BE2C (cell line): Measurements from ENCODE around the gene GSG1L.

Experiments
- DNase-seq: peaks from one replicate; pipeline ENCODE4 v3.0.0-alpha.2; 2020
- H3K27me3 ChIP-seq: fragments of 250-450 bp; sonication (Bioruptor Pico); 2 replicates; pipeline ENCODE4 v1.5.1; 2020; ENCODE audit warnings: mild to moderate bottlenecking
- H3K36me3 ChIP-seq: fragments of 250-450 bp; sonication (Bioruptor Pico); 2 replicates; pipeline ENCODE4 v1.5.1; 2020; ENCODE audit warnings: mild to moderate bottlenecking
- H3K4me1 ChIP-seq: fragments of 250-450 bp; sonication (Bioruptor Pico); 2 replicates; pipeline ENCODE4 v1.5.1; 2020
- H3K4me3 ChIP-seq: 2 replicates; pipeline ENCODE4 v1.5.1; 2011; ENCODE audit warnings: low read depth, low read length
- H3K9me3 ChIP-seq: fragments of 250-450 bp; sonication (Bioruptor Pico); 2 replicates; pipeline ENCODE4 v1.5.1; 2020
- CTCF ChIP-seq: IDR thresholded peaks from 2 replicates; pipeline ENCODE4 v1.5.1; 2012; ENCODE audit warnings: mild to moderate bottlenecking, low read depth, low read length

Gene GSG1L

DNA sequence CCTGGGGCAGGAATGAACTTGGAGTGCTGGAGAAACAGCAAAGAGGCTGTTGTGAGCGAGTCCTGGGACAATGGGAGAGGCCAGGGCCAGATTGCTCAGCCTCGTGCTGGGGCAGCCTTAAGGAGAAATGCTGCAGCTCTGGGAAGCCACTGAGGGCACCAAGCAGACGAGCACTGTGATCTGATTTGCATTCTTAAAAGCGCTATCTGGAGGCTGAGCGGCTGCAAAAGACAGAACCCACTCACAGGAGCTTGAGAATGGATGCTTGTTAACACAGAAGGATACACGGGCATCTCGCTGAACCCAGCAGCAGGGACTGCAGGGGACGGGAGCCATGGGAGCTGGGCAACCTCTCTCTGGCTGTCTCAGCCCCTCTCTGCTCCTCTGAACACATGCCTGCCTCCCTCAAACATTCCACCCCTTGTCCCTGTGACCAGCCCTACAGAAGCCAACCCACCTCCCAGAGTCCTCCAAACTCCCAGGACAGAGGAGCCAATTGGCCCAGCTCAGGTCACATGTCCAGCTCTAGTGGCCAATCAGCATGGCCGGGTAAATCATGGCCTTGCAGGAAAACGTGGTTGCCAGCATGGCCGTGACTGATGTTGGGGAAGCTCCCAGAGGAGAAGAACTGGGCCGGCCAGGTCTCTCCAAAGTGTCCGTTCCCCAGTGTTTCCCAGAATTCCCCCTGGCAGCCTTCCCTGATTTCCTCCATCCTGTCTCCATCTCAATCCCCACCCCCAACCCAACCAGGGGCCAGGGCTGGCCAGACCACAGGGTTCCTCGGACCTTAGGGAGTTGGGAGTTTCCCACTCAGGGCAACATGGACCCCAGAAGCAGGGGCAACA lies 60.3 kb downstream of the GSG1L start:
- DNase-seq: no peak
- Histone ChIP-seq H3K4me1 (no peaks in the 10 kb centered on the region), H3K36me3 (no peaks in the 10 kb centered on the region), H3K27me3 (no peaks in the 10 kb centered on the region), H3K9me3 (no peaks in the 10 kb centered on the region), H3K4me3 (no peak overlapping the region)
- TF ChIP-seq CTCF: no peak

- Histone ChIP-seq H3K4me1 (no peaks in the 10 kb centered on the region), H3K4me3 (no peak overlapping the region), H3K27me3 (no peaks in the 10 kb centered on the region), H3K36me3 (no peaks in the 10 kb centered on the region), H3K9me3 (no peaks in the 10 kb centered on the region)
- DNase-seq: no peak
- no peak for TF ChIP-seq CTCF
Measured at GRCh38 chr16:28001642-28002041, 61.9 kb downstream of the GSG1L start.

DNA sequence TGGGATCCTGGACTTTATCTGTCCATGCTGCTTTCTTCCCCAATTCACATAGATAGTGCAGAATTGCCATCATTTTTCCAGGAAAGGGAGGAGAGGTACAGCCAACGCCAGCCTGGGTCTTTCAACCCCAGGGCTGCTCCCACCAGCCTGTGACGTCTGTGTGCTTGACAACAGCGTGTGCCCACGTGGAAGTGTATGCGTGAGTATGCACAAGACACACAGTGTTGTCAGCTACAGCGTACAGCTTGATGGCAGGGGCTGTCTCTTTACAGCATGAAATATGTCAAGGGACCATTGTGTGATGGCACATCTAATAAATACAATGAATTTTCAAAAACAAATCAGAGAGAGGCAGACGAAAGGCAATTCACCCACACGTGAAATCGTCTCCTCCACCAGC lies 62.3 kb downstream of the GSG1L start:
- H3K9me3 ChIP-seq: no peaks in the 10 kb centered on the region
- no peaks in the 10 kb centered on the region for H3K27me3 ChIP-seq
- H3K4me3 ChIP-seq: no peak overlapping the region
- TF ChIP-seq CTCF: no peak
- no peaks in the 10 kb centered on the region for H3K4me1 ChIP-seq
- H3K36me3 ChIP-seq: no peaks in the 10 kb centered on the region
- no peak for DNase-seq

DNA sequence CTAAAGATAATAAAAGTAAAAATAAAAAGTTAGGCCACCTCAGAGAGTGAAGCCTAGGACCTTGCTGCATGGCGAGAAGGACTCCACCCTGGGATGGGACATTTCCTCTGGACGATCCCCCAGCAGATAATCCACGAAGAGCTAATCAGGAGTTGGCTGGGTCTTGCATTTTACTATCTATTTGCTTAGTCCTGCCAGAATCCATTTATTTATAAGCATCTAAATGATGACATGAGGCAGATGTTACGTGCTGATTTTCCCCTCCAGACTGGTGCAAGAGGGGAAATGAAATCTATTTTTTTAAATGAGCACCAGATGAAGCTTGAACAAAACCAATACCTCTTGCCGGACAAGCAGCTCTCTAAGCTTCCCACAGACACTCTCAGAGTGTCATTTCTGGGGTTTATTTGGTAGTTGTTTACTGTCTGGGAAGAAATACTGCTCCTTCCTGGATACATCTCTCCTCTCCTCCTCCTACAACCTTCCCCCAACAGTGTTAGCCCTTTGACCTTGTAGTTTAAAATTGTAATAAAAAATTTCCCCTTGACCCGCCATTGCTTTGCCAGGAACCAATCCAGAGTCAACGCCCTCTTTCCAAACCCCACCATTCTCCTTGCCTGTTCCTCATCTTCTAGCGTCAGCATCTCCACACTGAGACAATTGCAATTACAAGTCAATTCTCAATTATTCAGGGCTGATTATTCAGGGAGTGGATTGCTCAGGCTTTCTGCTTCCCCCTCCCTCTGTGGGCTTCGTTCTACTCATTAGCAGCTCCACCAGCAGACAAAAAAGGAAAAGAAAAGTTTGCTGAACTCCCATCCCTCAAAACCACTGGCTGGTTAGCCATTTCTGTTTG lies 63.0 kb downstream of the GSG1L start:
- Histone ChIP-seq H3K27me3 (no peaks in the 10 kb centered on the region), H3K36me3 (no peaks in the 10 kb centered on the region), H3K4me3 (no peak overlapping the region), H3K4me1 (no peaks in the 10 kb centered on the region), H3K9me3 (no peaks in the 10 kb centered on the region)
- no peak for TF ChIP-seq CTCF
- no peak for DNase-seq

- Histone ChIP-seq H3K4me1 (no peaks in the 10 kb centered on the region), H3K4me3 (no peak overlapping the region), H3K27me3 (no peaks in the 10 kb centered on the region), H3K9me3 (no peaks in the 10 kb centered on the region), H3K36me3 (no peaks in the 10 kb centered on the region)
- no peak for TF ChIP-seq CTCF
- no peak for DNase-seq
Measured at GRCh38 chr16:27999687-28000086, 63.8 kb downstream of the GSG1L start.

- no peak for DNase-seq
- Histone ChIP-seq H3K4me1 (no peaks in the 10 kb centered on the region), H3K4me3 (no peak overlapping the region), H3K9me3 (no peaks in the 10 kb centered on the region), H3K27me3 (no peaks in the 10 kb centered on the region), H3K36me3 (no peaks in the 10 kb centered on the region)
- TF ChIP-seq CTCF: no peak
Measured at GRCh38 chr16:27995378-27995777, 68.1 kb downstream of the GSG1L start.
